Activated CD4-positive, alpha-beta T cell treated with anti-CD3 and anti-CD28 coated beads, Interleukin-2, amount 50 U/mL, for 48 hours (primary cell): Measurements from ENCODE around the gene FNDC3B.

Experiments used
- DNase-seq, 2 experiments: peaks; one replicate each; pipeline ENCODE4 v3.0.0-alpha.2; 2020

Gene FNDC3B

GRCh38 chr3:172321035-172321434 lies 281.7 kb downstream of the FNDC3B start:
- no peak for DNase-seq

GRCh38 chr3:172323894-172324610 lies 284.7 kb downstream of the FNDC3B start:
- peak; percentile 15 to 36 for DNase-seq

GRCh38 chr3:172324611-172325203 lies 285.3 kb downstream of the FNDC3B start:
- no peak for DNase-seq

GRCh38 chr3:172325461-172325860 lies 286.1 kb downstream of the FNDC3B start:
- no peak for DNase-seq

DNA sequence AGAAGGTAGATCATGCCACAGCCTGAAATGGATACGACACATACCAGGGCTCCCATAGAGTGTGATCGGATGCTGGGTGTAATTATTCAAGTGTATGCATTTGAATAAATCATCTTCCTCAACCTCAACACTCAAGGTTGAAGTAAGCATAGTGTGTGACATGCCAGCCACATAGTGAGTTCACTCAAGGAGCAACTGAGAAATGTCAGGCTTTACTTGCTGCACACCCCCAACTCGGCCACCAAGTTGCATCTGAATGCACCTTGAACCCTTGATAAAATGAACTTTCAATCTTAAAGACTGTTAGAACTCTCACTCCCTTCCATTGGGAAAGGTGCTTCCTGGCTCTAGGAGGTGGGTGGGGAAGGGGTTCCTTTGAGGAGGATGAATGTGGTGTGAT lies 287.6 kb downstream of the FNDC3B start:
- no peak for DNase-seq

GRCh38 chr3:172328282-172328681 lies 288.9 kb downstream of the FNDC3B start:
- no peak for DNase-seq

- no peak for DNase-seq
Measured at GRCh38 chr3:172329070-172329469, 289.7 kb downstream of the FNDC3B start.

DNA sequence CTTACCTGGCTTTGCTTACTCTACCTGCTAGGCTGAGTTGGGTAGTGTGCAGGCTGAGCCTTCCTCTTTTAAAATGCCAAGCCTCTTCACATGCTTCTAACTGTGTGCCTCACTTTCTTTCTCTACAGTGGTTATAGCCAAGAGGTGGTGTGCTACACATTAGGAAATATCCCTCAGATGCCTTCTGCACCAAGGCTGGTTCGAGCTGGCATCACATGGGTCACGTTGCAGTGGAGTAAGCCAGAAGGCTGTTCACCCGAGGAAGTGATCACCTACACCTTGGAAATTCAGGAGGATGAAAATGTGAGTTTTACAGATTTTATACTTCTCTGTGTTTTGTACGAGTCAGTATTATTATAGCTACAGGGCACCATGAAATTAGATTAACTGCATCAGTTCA lies 291.0 kb downstream of the FNDC3B start:
- no peak for DNase-seq

- peak; percentile 59 to 65 for DNase-seq
Measured at GRCh38 chr3:172332256-172333041, 293.1 kb downstream of the FNDC3B start.

DNA sequence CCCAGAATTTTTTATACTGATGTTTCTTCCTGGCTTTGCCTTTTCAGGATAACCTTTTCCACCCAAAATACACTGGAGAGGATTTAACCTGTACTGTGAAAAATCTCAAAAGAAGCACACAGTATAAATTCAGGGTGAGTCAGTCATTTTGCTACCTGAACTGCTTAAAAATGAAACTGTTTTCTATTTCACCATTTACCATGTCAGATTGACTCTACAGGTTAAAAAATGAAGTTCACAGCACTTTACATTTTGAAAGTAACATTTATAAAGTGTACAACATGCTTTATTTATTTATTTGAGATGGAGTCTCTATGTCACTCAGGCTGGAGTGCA lies 293.6 kb downstream of the FNDC3B start:
- no peak for DNase-seq

DNA sequence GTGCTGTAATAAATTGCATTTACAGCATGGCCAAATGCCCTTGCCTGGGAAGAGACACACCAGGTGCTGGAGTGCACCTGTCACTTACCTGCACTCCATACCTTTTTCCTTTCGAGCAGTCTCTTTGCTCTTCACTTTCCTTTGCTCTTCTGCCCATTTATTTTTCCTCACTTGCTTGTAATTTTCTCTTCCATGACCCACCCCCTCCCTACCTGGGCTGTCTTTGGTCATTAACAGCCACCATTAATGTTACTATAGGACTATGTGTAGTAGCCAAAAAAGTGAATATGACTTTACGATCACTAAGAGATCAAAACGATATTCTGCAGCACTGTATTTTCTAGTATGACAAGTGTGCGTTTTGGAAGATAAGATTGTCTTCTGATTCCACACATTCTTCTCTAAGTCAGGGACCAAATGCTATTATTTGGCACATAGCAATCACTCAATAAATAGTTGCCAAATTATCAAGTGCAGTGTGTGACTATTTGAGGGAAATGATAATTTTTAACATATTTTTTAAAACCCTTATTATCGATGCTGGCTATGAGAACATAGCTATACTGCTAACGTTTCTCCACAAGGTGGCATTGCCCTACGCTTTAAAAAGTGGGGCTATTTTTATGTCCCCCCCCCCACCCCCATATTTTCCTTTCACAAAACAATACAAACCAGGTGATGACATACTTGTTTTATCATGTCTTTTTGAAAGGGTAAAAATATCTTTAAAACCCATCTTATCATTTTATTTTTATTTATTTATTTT lies 294.5 kb downstream of the FNDC3B start:
- DNase-seq = no peak

- DNase-seq = no peak
Measured at GRCh38 chr3:172334671-172335207, 295.4 kb downstream of the FNDC3B start.

DNA sequence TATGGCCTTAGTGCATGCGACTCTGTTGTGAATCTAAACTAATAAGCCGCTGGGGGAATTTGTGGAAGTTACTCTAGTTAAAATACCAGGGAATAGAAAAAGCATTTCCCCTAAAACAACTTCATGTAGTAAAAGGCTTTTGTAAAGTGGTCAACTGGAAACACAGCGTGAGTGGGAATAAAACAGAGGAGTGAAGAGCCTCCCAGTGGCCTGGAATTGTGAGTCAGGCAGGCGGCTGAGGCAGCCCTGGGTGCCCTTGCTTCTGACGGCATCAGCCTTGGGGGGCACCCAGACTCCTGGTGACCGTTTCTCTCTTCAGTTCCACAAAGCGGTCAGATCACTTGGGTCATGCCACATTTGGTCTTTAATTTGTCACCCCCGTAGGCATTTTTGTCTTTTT lies 300.5 kb downstream of the FNDC3B start:
- DNase-seq = no peak

DNA sequence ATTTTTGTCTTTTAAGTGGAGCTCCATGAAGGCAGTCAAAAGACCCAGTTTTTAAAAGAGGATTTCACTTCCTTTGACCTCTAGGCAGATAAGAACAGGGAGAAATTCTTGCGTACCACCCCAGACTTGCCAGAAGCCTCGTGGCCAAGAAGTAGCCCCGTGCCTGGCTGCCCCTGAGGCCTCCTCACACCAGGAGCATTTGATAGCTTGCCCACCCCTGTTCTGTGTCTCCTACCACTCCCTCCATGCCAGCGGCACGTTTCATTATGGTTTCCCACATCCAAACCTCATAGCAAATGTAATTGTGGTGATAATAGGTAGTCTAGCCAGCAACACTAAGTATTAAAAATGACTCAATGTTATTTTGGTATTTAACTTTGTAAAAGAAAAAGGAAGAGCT lies 301.2 kb downstream of the FNDC3B start:
- DNase-seq = no peak

DNA sequence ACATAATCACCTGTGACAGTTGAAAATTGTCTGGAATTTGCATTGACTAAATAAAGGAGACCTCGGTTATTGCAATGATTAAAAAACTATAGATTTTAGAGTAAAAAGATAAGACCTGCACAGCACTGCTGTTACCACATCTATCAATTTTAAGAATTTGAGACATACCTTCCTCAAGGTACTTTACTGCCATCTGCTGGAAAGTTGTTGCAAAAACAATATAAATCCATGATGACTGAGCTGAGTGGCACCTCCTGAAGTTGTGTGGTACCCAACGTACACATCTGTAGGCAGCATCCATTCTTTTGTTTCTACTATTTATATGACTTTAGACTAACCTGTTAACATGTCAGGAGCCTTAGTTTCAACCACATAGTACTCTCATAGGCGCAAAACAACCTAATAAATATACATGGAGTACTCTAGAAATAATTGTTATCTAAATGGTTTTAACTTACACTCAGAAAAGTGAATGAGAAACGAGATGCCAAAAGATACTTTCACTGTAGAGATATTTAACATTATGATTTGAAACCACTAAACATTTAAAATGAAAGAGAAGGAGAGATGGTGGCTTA lies 302.2 kb downstream of the FNDC3B start:
- DNase-seq = no peak

DNA sequence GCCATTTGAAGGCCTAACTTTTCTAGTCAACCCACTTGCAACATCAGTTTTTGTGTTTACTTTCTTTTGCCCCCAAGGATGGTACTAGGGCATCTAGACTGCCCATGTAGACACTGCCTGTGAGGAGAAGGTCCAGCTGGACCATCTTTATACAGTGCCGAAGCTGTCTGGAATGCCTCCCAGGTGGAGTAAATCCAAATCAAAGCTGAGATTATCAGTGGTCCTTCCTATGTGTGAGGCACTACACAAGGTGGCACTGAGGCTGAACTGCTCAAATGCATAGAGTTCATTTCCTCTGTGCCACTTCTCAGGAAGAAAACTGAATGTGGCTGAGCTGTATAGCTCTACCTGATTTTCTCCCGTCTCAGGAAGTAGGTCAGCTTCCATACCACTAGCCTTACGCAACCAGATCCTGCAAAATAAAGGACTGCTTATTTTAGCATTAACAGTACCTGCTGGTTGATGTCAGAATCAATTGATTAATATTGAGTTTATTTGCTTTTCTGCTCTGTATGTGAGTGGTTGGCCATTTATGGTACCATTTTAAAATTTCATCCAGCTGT lies 302.8 kb downstream of the FNDC3B start:
- DNase-seq = no peak

- no peak for DNase-seq
Measured at GRCh38 chr3:172343117-172343516, 303.7 kb downstream of the FNDC3B start.

DNA sequence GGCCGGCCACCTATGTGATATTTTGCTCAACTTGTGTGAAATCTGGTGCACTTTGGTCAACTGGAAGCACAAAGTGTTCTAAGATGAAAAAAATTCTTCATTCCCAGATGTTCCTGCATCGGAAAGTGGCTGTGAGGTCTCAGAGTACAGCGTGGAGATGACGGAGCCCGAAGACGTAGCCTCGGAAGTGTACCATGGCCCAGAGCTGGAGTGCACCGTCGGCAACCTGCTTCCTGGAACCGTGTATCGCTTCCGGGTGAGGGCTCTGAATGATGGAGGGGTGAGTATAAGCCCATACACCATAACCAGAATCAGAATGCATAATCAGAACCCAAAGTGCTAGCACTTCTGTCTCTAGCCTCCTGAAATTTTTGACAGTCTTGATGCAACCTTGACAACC lies 304.6 kb downstream of the FNDC3B start:
- DNase-seq = no peak

- DNase-seq = no peak
Measured at GRCh38 chr3:172346161-172346560, 306.8 kb downstream of the FNDC3B start.

GRCh38 chr3:172347895-172348679 lies 308.7 kb downstream of the FNDC3B start:
- DNase-seq = no peak

- DNase-seq = no peak
Measured at GRCh38 chr3:172351895-172352466, 312.6 kb downstream of the FNDC3B start.
